ENCODE data around the gene CASP8.

CASP8 gene

DNA sequence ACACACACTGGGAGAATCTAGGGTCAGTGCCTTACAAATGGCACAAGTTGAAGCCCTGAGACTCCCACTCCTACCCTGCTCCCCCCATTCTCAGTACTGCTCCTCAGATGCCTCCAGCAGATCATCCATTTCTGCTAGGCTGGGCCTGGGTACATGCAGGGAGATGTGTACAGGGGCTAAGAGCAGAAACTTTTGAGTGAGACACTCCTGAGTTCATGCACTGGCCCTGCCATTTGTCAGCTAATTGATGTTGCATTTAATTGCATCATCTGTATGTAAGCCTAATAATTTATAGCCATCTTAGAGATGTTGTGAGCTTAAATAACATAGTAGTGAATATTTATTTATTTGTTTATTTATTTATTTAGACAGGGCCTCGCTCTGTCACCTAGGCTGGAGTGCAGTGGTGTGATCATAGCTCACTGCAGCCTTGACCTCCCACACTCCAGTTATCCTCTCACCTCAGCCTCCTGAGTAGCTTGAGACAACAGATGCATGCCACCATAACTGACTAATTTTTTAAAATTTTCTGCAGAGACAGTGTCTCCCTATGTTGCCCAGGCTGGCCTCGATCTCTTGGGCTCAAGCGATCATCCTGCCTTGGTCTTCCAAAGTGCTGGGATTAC, 4.8 kb upstream of the CASP8 start:
- H3K4me1 Mint-ChIP-seq (ENCODE audit: low read depth): peaks cover 85% of the 10 kb centered on the region
- no peaks in the 10 kb centered on the region for H3K27me3 Mint-ChIP-seq
- H3K27ac Mint-ChIP-seq: peak overlapping the region; percentile 64
- H3K36me3 Mint-ChIP-seq (ENCODE audit: low read depth): peaks cover 40% of the 10 kb centered on the region
- H3K4me3 Mint-ChIP-seq: no peak overlapping the region
- H3K9me3 Mint-ChIP-seq: peaks cover 4% of the 10 kb centered on the region
- no peak for DNase-seq

DNA sequence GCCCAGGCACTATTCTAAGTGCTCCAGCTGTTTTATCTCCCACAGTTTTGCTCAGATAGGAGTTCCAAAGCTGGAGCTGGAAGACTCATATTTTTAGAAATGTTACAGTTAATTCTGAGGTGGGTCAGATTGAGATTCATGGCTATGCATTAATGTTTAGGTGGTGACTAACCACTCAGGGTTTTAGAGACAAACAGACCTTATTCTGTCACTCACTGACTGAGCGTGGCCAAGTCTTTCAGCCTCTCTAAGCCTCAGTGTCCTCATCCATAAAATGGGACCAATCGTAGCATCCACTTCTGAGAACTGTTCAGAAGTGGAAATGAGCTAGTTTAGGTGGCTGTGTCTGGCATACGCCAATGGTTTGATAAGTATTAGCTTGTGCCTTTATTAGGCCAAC, 4.3 kb upstream of the CASP8 start:
- Mint-ChIP-seq H3K36me3 (ENCODE audit: low read depth) (peaks cover 37% of the 10 kb centered on the region), H3K27me3 (no peaks in the 10 kb centered on the region), H3K4me3 (no peak overlapping the region), H3K9me3 (peaks cover 4% of the 10 kb centered on the region), H3K4me1 (ENCODE audit: low read depth) (peaks cover 84% of the 10 kb centered on the region), H3K27ac (peak overlapping the region; percentile 64)
- no peak for DNase-seq

DNA sequence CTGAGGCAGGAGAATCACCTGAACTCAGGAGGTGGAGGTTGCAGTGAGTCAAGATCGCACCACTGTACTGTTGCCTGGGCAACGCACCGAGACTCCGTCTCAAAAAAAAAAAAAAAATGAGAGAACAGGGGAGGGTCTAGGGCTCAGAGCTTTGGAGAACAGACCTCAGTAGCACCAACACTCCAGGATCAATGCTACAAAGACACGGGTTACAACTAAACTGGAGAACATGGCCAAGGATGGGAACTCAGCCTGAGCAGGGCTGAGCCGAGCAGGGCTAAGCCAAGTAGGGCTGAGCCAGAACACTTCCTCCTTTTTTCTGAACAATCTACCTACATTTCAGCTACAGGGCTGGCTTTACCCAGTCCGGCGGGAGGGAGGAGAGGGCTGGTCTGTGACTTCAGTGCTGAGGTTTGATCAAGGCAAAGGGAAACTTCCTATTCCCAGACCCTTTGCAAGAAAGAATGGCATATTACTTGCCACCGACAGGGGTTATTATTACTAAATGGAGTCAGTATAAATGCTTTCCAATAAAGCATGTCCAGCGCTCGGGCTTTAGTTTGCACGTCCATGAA, 2.9 kb upstream of the CASP8 start:
- peaks cover 83% of the 10 kb centered on the region for H3K4me1 Mint-ChIP-seq (ENCODE audit: low read depth)

DNA sequence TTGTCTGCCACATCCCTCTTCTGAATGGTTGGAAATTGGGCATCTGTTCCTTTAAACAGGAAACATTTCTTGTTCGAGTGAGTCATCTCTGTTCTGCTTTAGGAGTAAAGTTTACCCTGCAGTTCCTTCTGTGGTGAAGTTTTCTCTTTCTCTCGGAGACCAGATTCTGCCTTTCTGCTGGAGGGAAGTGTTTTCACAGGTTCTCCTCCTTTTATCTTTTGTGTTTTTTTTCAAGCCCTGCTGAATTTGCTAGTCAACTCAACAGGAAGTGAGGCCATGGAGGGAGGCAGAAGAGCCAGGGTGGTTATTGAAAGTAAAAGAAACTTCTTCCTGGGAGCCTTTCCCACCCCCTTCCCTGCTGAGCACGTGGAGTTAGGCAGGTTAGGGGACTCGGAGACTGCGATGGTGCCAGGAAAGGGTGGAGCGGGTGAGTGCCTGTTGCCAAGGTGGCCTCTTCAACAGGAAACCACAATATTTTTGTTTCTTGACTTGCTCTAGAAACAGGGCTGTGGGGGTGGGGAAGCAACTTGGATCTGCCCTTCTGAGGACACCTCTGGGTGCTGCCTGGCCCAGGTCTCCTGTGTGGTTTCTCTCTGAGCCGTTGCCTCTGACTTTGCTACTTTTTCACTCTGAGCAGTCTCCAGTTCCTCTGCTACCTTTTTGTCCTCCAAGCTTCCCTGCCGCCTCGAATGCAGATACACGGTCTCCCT, 2.2 kb upstream of the CASP8 start:
- peaks cover 83% of the 10 kb centered on the region for H3K4me1 Mint-ChIP-seq (ENCODE audit: low read depth)
- peaks cover 38% of the 10 kb centered on the region for H3K36me3 Mint-ChIP-seq (ENCODE audit: low read depth)
- no peaks in the 10 kb centered on the region for H3K9me3 Mint-ChIP-seq
- peak overlapping the region; percentile 95 for H3K4me3 Mint-ChIP-seq
- no peaks in the 10 kb centered on the region for H3K27me3 Mint-ChIP-seq
- peak overlapping the region; percentile 99 for H3K27ac Mint-ChIP-seq
- DNase-seq: peak; percentile 83

More for the DNA sequence above, 2.9 kb upstream of the CASP8 start:
- peak overlapping the region; percentile 99 for H3K27ac Mint-ChIP-seq
- DNase-seq: peak; percentile 55
- H3K36me3 Mint-ChIP-seq (ENCODE audit: low read depth): peaks cover 39% of the 10 kb centered on the region
- H3K27me3 Mint-ChIP-seq: no peaks in the 10 kb centered on the region
- peak overlapping the region; percentile 95 for H3K4me3 Mint-ChIP-seq
- H3K9me3 Mint-ChIP-seq: peaks cover 2% of the 10 kb centered on the region

- Mint-ChIP-seq H3K9me3 (no peaks in the 10 kb centered on the region), H3K27me3 (no peaks in the 10 kb centered on the region)
- DNase-seq: no peak
Observed at GRCh38 chr2:201258666-201259615, 1.4 kb upstream of the CASP8 start.

DNA sequence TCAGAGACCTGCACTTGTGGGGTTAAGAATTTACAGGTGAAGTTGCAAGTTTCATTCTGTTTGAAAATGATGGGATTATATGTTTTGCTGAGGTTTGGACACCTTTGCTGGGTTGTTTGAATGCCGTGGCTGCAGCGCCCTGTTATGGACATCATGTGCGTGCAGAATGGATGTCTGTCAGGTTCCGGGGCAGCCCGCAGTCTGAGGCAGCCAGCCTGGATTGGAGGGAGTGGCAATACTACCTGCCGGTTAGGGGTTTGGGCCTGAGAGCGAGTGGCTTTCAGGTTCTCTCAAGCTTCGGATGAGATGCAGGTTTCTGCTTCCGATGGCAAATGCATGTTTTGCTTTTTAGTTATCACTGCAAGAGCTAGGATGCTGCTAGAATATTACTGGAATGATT, 1.1 kb downstream of the CASP8 start:
- H3K27ac Mint-ChIP-seq: peak overlapping the region; percentile 99
- peaks cover 38% of the 10 kb centered on the region for H3K36me3 Mint-ChIP-seq (ENCODE audit: low read depth)
- H3K9me3 Mint-ChIP-seq: no peaks in the 10 kb centered on the region
- H3K4me1 Mint-ChIP-seq (ENCODE audit: low read depth): peaks cover 87% of the 10 kb centered on the region
- DNase-seq: peak; percentile 64
- no peaks in the 10 kb centered on the region for H3K27me3 Mint-ChIP-seq
- H3K4me3 Mint-ChIP-seq: peak overlapping the region; percentile 95

More at GRCh38 chr2:201258666-201259615, 1.4 kb upstream of the CASP8 start:
- Mint-ChIP-seq H3K4me3 (peak overlapping the region; percentile 95), H3K4me1 (ENCODE audit: low read depth) (peaks cover 86% of the 10 kb centered on the region), H3K36me3 (ENCODE audit: low read depth) (peaks cover 38% of the 10 kb centered on the region), H3K27ac (peak overlapping the region; percentile 99)

- Mint-ChIP-seq H3K4me3 (peak overlapping the region; percentile 95), H3K36me3 (ENCODE audit: low read depth) (peaks cover 40% of the 10 kb centered on the region), H3K27ac (peak overlapping the region; percentile 99), H3K27me3 (no peaks in the 10 kb centered on the region), H3K4me1 (ENCODE audit: low read depth) (peaks cover 87% of the 10 kb centered on the region), H3K9me3 (no peaks in the 10 kb centered on the region)
- no peak for DNase-seq
Observed at GRCh38 chr2:201261906-201262305, 1.6 kb downstream of the CASP8 start.

DNA sequence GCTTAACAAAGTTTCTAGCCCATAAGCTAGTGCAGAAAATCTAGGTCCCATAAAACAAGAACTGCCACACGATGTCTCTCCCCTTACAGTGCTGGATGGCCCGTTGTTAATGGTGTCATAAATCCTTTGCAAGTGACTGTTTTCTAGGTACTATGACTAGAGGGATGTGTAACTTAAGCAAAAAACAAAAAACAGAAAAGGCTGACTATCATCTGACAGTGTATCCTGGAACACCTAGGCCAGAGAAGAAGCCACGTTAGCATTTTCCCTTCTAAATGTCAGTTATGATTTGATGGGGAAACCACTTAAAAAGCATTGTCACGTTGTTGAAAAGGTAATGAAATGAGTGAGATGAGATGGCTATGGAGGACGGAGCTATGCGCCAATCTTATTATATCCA, 2.4 kb downstream of the CASP8 start:
- Mint-ChIP-seq H3K4me3 (peak overlapping the region; percentile 76), H3K4me1 (ENCODE audit: low read depth) (peaks cover 86% of the 10 kb centered on the region), H3K27me3 (no peaks in the 10 kb centered on the region), H3K36me3 (ENCODE audit: low read depth) (peaks cover 47% of the 10 kb centered on the region), H3K9me3 (no peaks in the 10 kb centered on the region), H3K27ac (peak overlapping the region; percentile 96)
- DNase-seq: no peak

DNA sequence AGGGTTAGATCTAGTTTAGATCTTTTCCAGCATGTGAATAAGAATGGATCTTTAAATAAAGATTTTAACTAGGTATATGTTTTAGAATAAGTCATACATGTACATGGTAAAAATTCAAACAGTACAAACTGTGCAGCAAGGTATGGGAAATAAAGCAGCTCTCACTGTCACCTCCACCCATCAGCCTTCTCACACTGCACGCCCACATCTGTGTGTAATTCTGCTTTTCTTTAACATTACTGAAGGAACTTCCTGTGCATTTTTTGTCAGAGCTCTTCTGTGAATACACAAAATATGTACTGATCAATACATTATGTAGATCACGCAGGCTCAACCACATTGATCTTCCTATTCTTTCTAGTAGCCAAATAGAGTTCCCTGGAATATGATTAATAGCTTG, 3.4 kb downstream of the CASP8 start:
- DNase-seq: no peak
- H3K4me1 Mint-ChIP-seq (ENCODE audit: low read depth): peaks cover 82% of the 10 kb centered on the region
- H3K9me3 Mint-ChIP-seq: no peaks in the 10 kb centered on the region
- peak overlapping the region; percentile 96 for H3K27ac Mint-ChIP-seq
- no peaks in the 10 kb centered on the region for H3K27me3 Mint-ChIP-seq
- H3K4me3 Mint-ChIP-seq: peak overlapping the region; percentile 76
- H3K36me3 Mint-ChIP-seq (ENCODE audit: low read depth): peaks cover 52% of the 10 kb centered on the region

- H3K4me3 Mint-ChIP-seq: peak overlapping the region; percentile 76
- peak overlapping the region; percentile 96 for H3K27ac Mint-ChIP-seq
Observed at GRCh38 chr2:201264472-201265173, 4.3 kb downstream of the CASP8 start.

GRCh38 chr2:201266629-201267028, 6.3 kb downstream of the CASP8 start:
- H3K36me3 Mint-ChIP-seq (ENCODE audit: low read depth): peaks cover 69% of the 10 kb centered on the region
- peak overlapping the region; percentile 28 for H3K4me3 Mint-ChIP-seq
- peaks cover 84% of the 10 kb centered on the region for H3K4me1 Mint-ChIP-seq (ENCODE audit: low read depth)
- DNase-seq: no peak
- peak overlapping the region; percentile 83 for H3K27ac Mint-ChIP-seq
- no peaks in the 10 kb centered on the region for H3K9me3 Mint-ChIP-seq
- H3K27me3 Mint-ChIP-seq: no peaks in the 10 kb centered on the region

More at GRCh38 chr2:201264472-201265173, 4.3 kb downstream of the CASP8 start:
- no peaks in the 10 kb centered on the region for H3K9me3 Mint-ChIP-seq
- no peaks in the 10 kb centered on the region for H3K27me3 Mint-ChIP-seq
- peaks cover 81% of the 10 kb centered on the region for H3K4me1 Mint-ChIP-seq (ENCODE audit: low read depth)
- no peak for DNase-seq
- H3K36me3 Mint-ChIP-seq (ENCODE audit: low read depth): peaks cover 60% of the 10 kb centered on the region

- Mint-ChIP-seq H3K4me1 (ENCODE audit: low read depth) (peaks cover 87% of the 10 kb centered on the region), H3K36me3 (ENCODE audit: low read depth) (peaks cover 73% of the 10 kb centered on the region), H3K4me3 (peak overlapping the region; percentile 23), H3K9me3 (no peaks in the 10 kb centered on the region), H3K27ac (peak overlapping the region; percentile 27), H3K27me3 (no peaks in the 10 kb centered on the region)
- DNase-seq: no peak
Observed at GRCh38 chr2:201267278-201268030, 7.1 kb downstream of the CASP8 start.

- H3K4me1 Mint-ChIP-seq (ENCODE audit: low read depth): peaks cover 80% of the 10 kb centered on the region
- H3K27me3 Mint-ChIP-seq: no peaks in the 10 kb centered on the region
- peaks cover 91% of the 10 kb centered on the region for H3K36me3 Mint-ChIP-seq (ENCODE audit: low read depth)
- no peak overlapping the region for H3K4me3 Mint-ChIP-seq
- no peak overlapping the region for H3K27ac Mint-ChIP-seq
- no peaks in the 10 kb centered on the region for H3K9me3 Mint-ChIP-seq
- no peak for DNase-seq
Observed at GRCh38 chr2:201269764-201270163, 9.4 kb downstream of the CASP8 start.

Measured in activated T-cell treated with anti-CD3 and anti-CD28 coated beads, Interleukin-2, amount 50 U/mL, for 24 hours (primary cell).